ENCODE data around the gene SKAP1. TPM values are rescaled to one million over a fixed set of nuclear protein-coding genes. Genes with fewer than 3 reads are reported as not detected.
A peak's percentile ranks its signal among the peaks of the same experiment; 100 is the strongest.
"Not testable (repeated sequence)": the region's sequence is repeated elsewhere in the genome, so short reads cannot be mapped to it uniquely, and the experiment has no call there.

SKAP1 gene
- total RNA-seq, 2 experiments from 2014 or later = 75.5 to 91.4 TPM

- DNase-seq = peak; percentile 46
- Mint-ChIP-seq H3K4me1 (peaks cover 14% of the 10 kb centered on the region), H3K4me3 (no peak overlapping the region), H3K36me3 (peaks cover 20% of the 10 kb centered on the region), H3K27me3 (no peaks in the 10 kb centered on the region), H3K9me3 (ENCODE audit: low read depth) (no peaks in the 10 kb centered on the region), H3K27ac (no peak overlapping the region)
- ATAC-seq = peak; percentile 58
- CTCF ChIA-PET = interaction anchor here (0.7 to 2.1 kb wide), 6 partner anchors 12 to 82 kb away, joined by 3 to 8 read pairs (median 3); no protein-coding TSS in a partner anchor
Measured at GRCh38 chr17:48374650-48375230, 55.3 kb downstream of the SKAP1 start.

GRCh38 chr17:48373883-48374282 is 56.1 kb downstream of the SKAP1 start:
- no peak for DNase-seq
- CTCF ChIA-PET = no interaction called here
- Mint-ChIP-seq H3K27me3 (no peaks in the 10 kb centered on the region), H3K9me3 (ENCODE audit: low read depth) (no peaks in the 10 kb centered on the region), H3K4me3 (no peak overlapping the region), H3K36me3 (peaks cover 22% of the 10 kb centered on the region), H3K4me1 (peaks cover 14% of the 10 kb centered on the region), H3K27ac (no peak overlapping the region)
- ATAC-seq = no peak

DNA sequence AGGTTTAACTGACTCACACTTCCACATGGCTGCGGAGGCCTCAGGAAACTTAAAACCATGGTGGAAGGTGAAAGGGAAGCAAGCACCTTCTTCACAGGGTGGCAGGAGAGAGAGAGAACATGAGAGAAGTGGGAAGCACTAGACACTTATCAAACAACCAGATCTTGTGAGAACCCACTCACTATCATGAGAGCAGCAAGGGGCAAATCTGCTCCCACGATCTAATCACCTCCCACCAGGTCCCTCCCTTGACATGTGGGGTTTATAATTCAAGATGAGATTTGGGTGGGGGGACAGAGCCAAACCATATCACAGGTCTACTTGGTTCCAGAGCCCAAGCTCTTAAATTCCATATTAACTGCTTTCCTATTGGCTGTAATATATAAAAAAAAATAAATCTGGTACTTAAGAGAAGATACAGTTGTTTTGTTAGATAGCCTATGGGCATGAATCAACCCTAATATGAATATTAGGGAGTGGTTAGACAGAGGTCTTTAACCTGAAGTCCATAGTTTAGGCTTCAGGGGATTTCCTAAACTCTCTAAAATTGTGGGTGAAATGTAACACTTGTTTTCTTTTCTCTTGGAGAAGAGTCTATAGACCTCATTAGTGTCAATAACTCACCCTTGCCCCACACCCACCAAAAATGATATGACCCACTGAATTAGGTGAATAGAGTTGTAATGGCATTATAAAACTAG is 56.7 kb downstream of the SKAP1 start:
- H3K27ac Mint-ChIP-seq = no peak overlapping the region
- CTCF ChIA-PET = interaction anchor here (0.9 kb wide), 1 partner anchor 14 kb away, joined by 3 read pairs; no protein-coding TSS in a partner anchor
- DNase-seq (no peak), ATAC-seq (no peak)
- peaks cover 23% of the 10 kb centered on the region for H3K36me3 Mint-ChIP-seq
- H3K9me3 Mint-ChIP-seq (ENCODE audit: low read depth) = no peaks in the 10 kb centered on the region
- no peak overlapping the region for H3K4me3 Mint-ChIP-seq
- H3K4me1 Mint-ChIP-seq = peaks cover 14% of the 10 kb centered on the region
- H3K27me3 Mint-ChIP-seq = no peaks in the 10 kb centered on the region

DNA sequence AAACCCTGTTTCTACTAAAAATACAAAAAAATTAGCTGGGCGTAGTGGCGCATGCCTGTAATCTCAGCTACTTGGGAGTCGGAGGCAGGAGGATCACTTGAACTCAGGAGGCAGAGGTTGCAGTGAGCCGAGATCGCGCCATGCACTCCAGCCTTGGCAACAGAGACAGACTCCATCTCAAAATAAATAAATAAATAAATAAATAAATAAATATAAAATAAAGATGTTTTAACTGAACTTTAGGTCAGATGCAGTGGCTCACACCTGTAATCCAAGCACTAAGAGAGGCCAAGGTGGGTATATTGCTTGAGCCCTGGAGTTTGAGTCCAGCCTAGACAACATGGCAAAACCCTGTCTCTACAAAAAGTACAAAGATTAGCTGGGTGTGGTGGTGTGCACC is 61.0 kb downstream of the SKAP1 start:
- CTCF ChIA-PET = not testable (repeated sequence)

GRCh38 chr17:48368352-48368908 is 61.6 kb downstream of the SKAP1 start:
- CTCF ChIA-PET = no interaction called here
- H3K27me3 Mint-ChIP-seq = no peaks in the 10 kb centered on the region
- DNase-seq (no peak), ATAC-seq (no peak)
- H3K36me3 Mint-ChIP-seq = peaks cover 24% of the 10 kb centered on the region
- no peak overlapping the region for H3K27ac Mint-ChIP-seq
- H3K4me1 Mint-ChIP-seq = peaks cover 10% of the 10 kb centered on the region
- no peak overlapping the region for H3K4me3 Mint-ChIP-seq
- no peaks in the 10 kb centered on the region for H3K9me3 Mint-ChIP-seq (ENCODE audit: low read depth)

More for the DNA sequence above, 61.0 kb downstream of the SKAP1 start:
- H3K27me3 Mint-ChIP-seq; H3K9me3 Mint-ChIP-seq (ENCODE audit: low read depth); ATAC-seq; H3K4me3 Mint-ChIP-seq; DNase-seq; H3K27ac Mint-ChIP-seq: not testable (repeated sequence)
- Mint-ChIP-seq H3K36me3 (peaks cover 27% of the 10 kb centered on the region), H3K4me1 (peaks cover 14% of the 10 kb centered on the region)

GRCh38 chr17:48363161-48363560 is 66.9 kb downstream of the SKAP1 start:
- Mint-ChIP-seq H3K9me3 (ENCODE audit: low read depth) (no peaks in the 10 kb centered on the region), H3K27me3 (no peaks in the 10 kb centered on the region), H3K36me3 (peaks cover 18% of the 10 kb centered on the region), H3K27ac (no peak overlapping the region), H3K4me1 (peaks cover 1% of the 10 kb centered on the region), H3K4me3 (no peak overlapping the region)
- CTCF ChIA-PET = interaction anchor here (1.1 to 2.1 kb wide), 3 partner anchors 11 to 94 kb away, joined by 3 to 8 read pairs (median 6); no protein-coding TSS in a partner anchor
- DNase-seq (no peak), ATAC-seq (no peak)

DNA sequence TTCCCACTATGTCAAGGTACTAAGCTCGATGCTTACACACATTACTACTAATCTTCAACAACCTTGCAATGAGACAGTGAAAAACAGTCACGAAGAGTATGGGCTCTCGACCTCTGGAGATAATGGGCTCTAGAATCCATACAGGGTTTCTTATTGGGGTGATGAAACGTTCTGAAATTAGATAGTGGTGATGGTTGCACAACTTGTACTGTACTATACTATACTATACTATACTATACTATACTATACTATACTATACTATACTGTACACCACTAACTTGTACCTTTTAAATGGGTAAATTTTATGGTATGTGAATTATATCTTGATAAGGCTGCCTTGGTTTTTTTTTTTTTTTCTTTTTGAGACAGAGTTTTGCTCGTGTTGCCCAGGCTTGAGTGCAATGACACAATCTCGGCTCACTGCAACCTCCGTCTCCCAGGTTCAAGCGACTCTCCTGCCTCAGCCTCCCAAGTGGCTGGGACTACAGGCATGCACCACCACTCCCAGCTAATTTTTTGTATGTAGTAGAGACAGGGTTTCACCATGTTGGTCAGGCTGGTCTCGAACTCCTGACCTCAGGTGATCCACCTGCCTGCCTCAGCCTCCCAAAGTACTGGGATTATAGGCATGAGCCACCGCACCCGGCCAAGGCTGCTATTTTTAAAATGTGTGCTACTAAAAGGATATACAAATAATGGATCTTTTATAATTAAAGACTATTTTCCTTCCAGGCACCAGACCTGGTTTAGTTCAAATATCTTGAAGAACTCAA is 69.0 kb downstream of the SKAP1 start:
- H3K36me3 Mint-ChIP-seq = peaks cover 14% of the 10 kb centered on the region
- ATAC-seq; H3K4me3 Mint-ChIP-seq; H3K4me1 Mint-ChIP-seq; H3K9me3 Mint-ChIP-seq (ENCODE audit: low read depth); H3K27ac Mint-ChIP-seq; DNase-seq; H3K27me3 Mint-ChIP-seq: not testable (repeated sequence)
- CTCF ChIA-PET = interaction anchor here (1.1 to 1.4 kb wide), 3 partner anchors 9 to 111 kb away, joined by 3 to 4 read pairs (median 3); no protein-coding TSS in a partner anchor

GRCh38 chr17:48357779-48358602 is 72.0 kb downstream of the SKAP1 start:
- no peak overlapping the region for H3K27ac Mint-ChIP-seq

DNA sequence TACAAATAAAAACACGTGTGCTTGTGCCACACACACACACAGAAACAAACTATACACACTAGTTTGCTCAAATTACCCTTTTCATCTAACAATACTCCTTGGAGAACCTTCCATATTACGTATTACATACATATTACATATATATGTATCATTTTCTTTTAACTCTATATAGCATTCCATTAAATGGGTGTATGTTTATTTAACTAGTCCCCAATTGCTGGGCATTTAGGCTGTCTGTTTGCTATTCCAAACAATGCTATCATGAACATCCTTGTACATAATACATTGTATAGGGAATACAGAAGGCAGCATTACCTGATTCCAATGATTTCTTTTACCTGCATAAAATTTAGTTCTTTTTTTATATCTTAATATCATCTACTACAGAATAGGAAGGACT is 73.1 kb downstream of the SKAP1 start:
- H3K4me1 Mint-ChIP-seq = peaks cover 12% of the 10 kb centered on the region
- CTCF ChIA-PET = no interaction called here
- H3K4me3 Mint-ChIP-seq = no peak overlapping the region
- H3K27me3 Mint-ChIP-seq = no peaks in the 10 kb centered on the region
- H3K9me3 Mint-ChIP-seq (ENCODE audit: low read depth) = no peaks in the 10 kb centered on the region
- no peak for DNase-seq
- no peak for ATAC-seq
- H3K27ac Mint-ChIP-seq = no peak overlapping the region
- peaks cover 6% of the 10 kb centered on the region for H3K36me3 Mint-ChIP-seq

More at GRCh38 chr17:48357779-48358602, 72.0 kb downstream of the SKAP1 start:
- no peaks in the 10 kb centered on the region for H3K27me3 Mint-ChIP-seq
- no peaks in the 10 kb centered on the region for H3K9me3 Mint-ChIP-seq (ENCODE audit: low read depth)
- H3K36me3 Mint-ChIP-seq = peaks cover 6% of the 10 kb centered on the region
- DNase-seq (no peak), ATAC-seq (no peak)
- H3K4me1 Mint-ChIP-seq = peaks cover 5% of the 10 kb centered on the region
- CTCF ChIA-PET = no interaction called here
- H3K4me3 Mint-ChIP-seq = no peak overlapping the region

DNA sequence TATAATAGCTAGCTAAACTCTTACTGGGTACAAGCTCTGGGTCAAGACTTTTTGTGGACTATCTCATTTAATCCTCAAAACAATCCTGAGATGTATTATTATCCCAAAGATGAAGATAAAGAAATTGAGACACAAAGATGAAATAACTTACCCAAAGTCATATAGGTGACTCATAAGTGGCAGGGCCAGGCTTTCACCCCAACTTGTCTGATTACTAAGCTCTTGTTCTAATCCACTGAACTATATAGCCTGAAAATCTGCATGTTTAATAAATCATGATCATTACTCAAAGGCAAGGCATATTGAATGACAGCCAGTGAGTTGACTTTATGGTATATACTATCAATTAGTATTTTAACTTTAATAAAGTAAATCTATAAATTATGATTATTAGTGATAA is 77.4 kb downstream of the SKAP1 start:
- no peak overlapping the region for H3K27ac Mint-ChIP-seq
- CTCF ChIA-PET = interaction anchor here (0.8 to 5.0 kb wide), 31 partner anchors 10 to 244 kb away, joined by 3 to 33 read pairs (median 4); partner anchors contain the start of genes HOXB3 and HOXB5
- no peak overlapping the region for H3K4me3 Mint-ChIP-seq
- H3K9me3 Mint-ChIP-seq (ENCODE audit: low read depth) = no peaks in the 10 kb centered on the region
- DNase-seq = no peak
- H3K4me1 Mint-ChIP-seq = peaks cover 15% of the 10 kb centered on the region
- no peaks in the 10 kb centered on the region for H3K27me3 Mint-ChIP-seq
- peaks cover 8% of the 10 kb centered on the region for H3K36me3 Mint-ChIP-seq
- ATAC-seq = no peak

- no peak overlapping the region for H3K4me3 Mint-ChIP-seq
- no peak overlapping the region for H3K27ac Mint-ChIP-seq
- ATAC-seq (peak; percentile 30), DNase-seq (no peak)
- H3K27me3 Mint-ChIP-seq = no peaks in the 10 kb centered on the region
- CTCF ChIA-PET = interaction anchor here (0.7 to 5.0 kb wide), 52 partner anchors 9 to 326 kb away, joined by 3 to 33 read pairs (median 4); partner anchors contain the start of genes HOXB3 and HOXB5
- H3K4me1 Mint-ChIP-seq = peaks cover 14% of the 10 kb centered on the region
- H3K9me3 Mint-ChIP-seq (ENCODE audit: low read depth) = no peaks in the 10 kb centered on the region
- peaks cover 8% of the 10 kb centered on the region for H3K36me3 Mint-ChIP-seq
Measured at GRCh38 chr17:48351911-48352332, 78.1 kb downstream of the SKAP1 start.

- no peak overlapping the region for H3K4me3 Mint-ChIP-seq
- H3K9me3 Mint-ChIP-seq (ENCODE audit: low read depth) = no peaks in the 10 kb centered on the region
- H3K4me1 Mint-ChIP-seq = peaks cover 18% of the 10 kb centered on the region
- ATAC-seq (no peak), DNase-seq (no peak)
- no peak overlapping the region for H3K27ac Mint-ChIP-seq
- H3K27me3 Mint-ChIP-seq = no peaks in the 10 kb centered on the region
- CTCF ChIA-PET = interaction anchor here (1.4 to 2.3 kb wide), 4 partner anchors 105 to 245 kb away, joined by 4 to 11 read pairs (median 6); partner anchors contain the start of gene HOXB5
- peaks cover 26% of the 10 kb centered on the region for H3K36me3 Mint-ChIP-seq
Measured at GRCh38 chr17:48348352-48348751, 81.7 kb downstream of the SKAP1 start.
